Ishikawa (cell line): ENCODE results near the gene C19orf38.

Experiments
- CEBPB ChIP-seq: IDR thresholded peaks from 2 replicates; pipeline ENCODE4 v1.6.1; 2012
- CREB1 ChIP-seq: IDR thresholded peaks from 2 replicates; pipeline ENCODE4 v1.6.1; 2012; ENCODE audit warnings: low read depth
- EGR1 ChIP-seq: IDR thresholded peaks from 2 replicates; pipeline ENCODE4 v1.6.1; 2012
- EP300 ChIP-seq: IDR thresholded peaks from 2 replicates; pipeline ENCODE4 v1.6.1; 2012; ENCODE audit warnings: borderline replicate concordance
- FOXM1 ChIP-seq: IDR thresholded peaks from 2 replicates; pipeline ENCODE4 v1.6.1; 2012; ENCODE audit warnings: low read depth, borderline replicate concordance
- MAX ChIP-seq: IDR thresholded peaks from 2 replicates; pipeline ENCODE4 v1.6.1; 2012
- NFIC ChIP-seq: IDR thresholded peaks from 2 replicates; pipeline ENCODE4 v1.6.1; 2012
- RAD21 ChIP-seq: IDR thresholded peaks from 2 replicates; pipeline ENCODE4 v1.6.1; 2012; ENCODE audit warnings: low read depth
- REST ChIP-seq: IDR thresholded peaks from 2 replicates; pipeline ENCODE4 v1.6.1; 2012; ENCODE audit warnings: low read depth, mild to moderate bottlenecking
- TAF1 ChIP-seq: IDR thresholded peaks from 2 replicates; pipeline ENCODE4 v1.6.1; 2012; ENCODE audit warnings: low read depth, mild to moderate bottlenecking
- TCF12 ChIP-seq: IDR thresholded peaks from 2 replicates; pipeline ENCODE4 v1.6.1; 2012; ENCODE audit warnings: low read depth
- TEAD4 ChIP-seq: IDR thresholded peaks from 2 replicates; pipeline ENCODE4 v1.6.1; 2012
- USF1 ChIP-seq: IDR thresholded peaks from 2 replicates; pipeline ENCODE4 v1.6.1; 2012
- YY1 ChIP-seq: IDR thresholded peaks from 2 replicates; pipeline ENCODE4 v1.6.1; 2012; ENCODE audit warnings: low read depth
- ZBTB7A ChIP-seq: IDR thresholded peaks from 2 replicates; pipeline ENCODE4 v1.6.1; 2012; ENCODE audit warnings: low read depth

Gene C19orf38

GRCh38 chr19:10835089-10835753, 13.0 kb upstream of the C19orf38 start:
- TF ChIP-seq YY1 (peak; percentile 36; the same call in 1 of the 2 replicates), USF1 (0 out of 2 replicates have a peak, but pooled peaks have one; percentile 20), ZBTB7A (no peak), REST (no peak), CEBPB (no peak), CREB1 (no peak), TEAD4 (no peak), MAX (peak; percentile 59), TAF1 (no peak), FOXM1 (no peak)

GRCh38 chr19:10835754-10836478, 12.3 kb upstream of the C19orf38 start, which contains the start of gene TMED1:
TMED1 (minus strand) TSS chr19:10836212; CDS start chr19:10836191, 21 bp downstream.
- no peak for TF ChIP-seq ZBTB7A
- TF ChIP-seq CEBPB: no peak
- TF ChIP-seq TAF1: peak; percentile 76
- TF ChIP-seq FOXM1: no peak
- no peak for TF ChIP-seq USF1
- no peak for TF ChIP-seq RAD21
- peak; percentile 32; the same call in 1 of the 2 replicates for TF ChIP-seq REST
- peak; percentile 18 for TF ChIP-seq TEAD4
- no peak for TF ChIP-seq NFIC
- peak; percentile 85 for TF ChIP-seq YY1
- no peak for TF ChIP-seq CREB1
- TF ChIP-seq TCF12: 0 out of 2 replicates have a peak, but pooled peaks have one; percentile 9
- no peak for TF ChIP-seq MAX
- peak; percentile 66 for TF ChIP-seq EGR1
- TF ChIP-seq EP300: no peak

- TF ChIP-seq RAD21: no peak
- TF ChIP-seq TEAD4: peak; percentile 40
- peak; percentile 28; the same call in 1 of the 2 replicates for TF ChIP-seq EP300
- peak; percentile 48 for TF ChIP-seq NFIC
- TF ChIP-seq TAF1: no peak
- peak; percentile 69; the same call in 1 of the 2 replicates for TF ChIP-seq TCF12
- TF ChIP-seq MAX: peak; percentile 100
- TF ChIP-seq REST: no peak
- peak; percentile 97 for TF ChIP-seq USF1
These were observed 11.5 kb upstream of the C19orf38 start for GRCh38 chr19:10836479-10837330.
